ENCODE results near the gene SHISA7. TPM values are rescaled to one million over a fixed set of nuclear protein-coding genes. Genes with fewer than 3 reads are reported as not detected.

Gene SHISA7
- total RNA-seq, 4 donors from 2014 or later = not detected

- in situ Hi-C loops (cut with MboI; ENCODE audit: low sequenced_read_pairs in 4 of 4) = no loop called here
- Histone ChIP-seq H3K27ac (peak overlapping the region in 1 of 4 donors; percentile 35), H3K27me3 (no peaks in the 10 kb centered on the region), H3K9me3 (no peaks in the 10 kb centered on the region), H3K4me1 (peaks cover 12 to 25% of the 10 kb centered on the region in 2 donors), H3K36me3 (peaks cover 0 to 28% of the 10 kb centered on the region in 2 donors), H3K4me3 (no peak overlapping the region)
- intact Hi-C loops (cut with DNase I; ENCODE audit: low total_unique reads) = no loop called here
- no peak for TF ChIP-seq POLR2A (IDR thresholded peaks at IDR 0.05)
- TF ChIP-seq CTCF (IDR thresholded peaks at IDR 0.05 in 4 of 5, conservative IDR thresholded peaks at IDR 0.05 in 1 of 5) = no peak
- ATAC-seq (no peak), DNase-seq (no peak)
These were observed 51.9 kb downstream of the SHISA7 start for GRCh38 chr19:55391191-55391670.

GRCh38 chr19:55390461-55390880, 52.6 kb downstream of the SHISA7 start:
- DNase-seq = no peak
- in situ Hi-C loops (cut with MboI; ENCODE audit: low sequenced_read_pairs in 4 of 4) = no loop called here
- intact Hi-C loops (cut with DNase I; ENCODE audit: low total_unique reads) = no loop called here
- Histone ChIP-seq H3K9me3 (no peaks in the 10 kb centered on the region), H3K4me1 (peaks cover 12 to 25% of the 10 kb centered on the region in 2 donors), H3K4me3 (no peak overlapping the region), H3K27me3 (no peaks in the 10 kb centered on the region), H3K27ac (no peak overlapping the region), H3K36me3 (peaks cover 0 to 28% of the 10 kb centered on the region in 2 donors)
- TF ChIP-seq CTCF (IDR thresholded peaks at IDR 0.05 in 4 of 5, conservative IDR thresholded peaks at IDR 0.05 in 1 of 5) (no peak), POLR2A (IDR thresholded peaks at IDR 0.05) (no peak)
- ATAC-seq = no peak

- Histone ChIP-seq H3K27me3 (no peaks in the 10 kb centered on the region), H3K4me3 (no peak overlapping the region), H3K27ac (no peak overlapping the region), H3K9me3 (no peaks in the 10 kb centered on the region), H3K36me3 (peaks cover 0 to 28% of the 10 kb centered on the region in 2 donors), H3K4me1 (peaks cover 16 to 30% of the 10 kb centered on the region in 2 donors)
- no peak for DNase-seq
- intact Hi-C loops (cut with DNase I; ENCODE audit: low total_unique reads) (loop anchor here (5.0 to 10.0 kb wide), 2 partner anchors 88 to 275 kb away; partner anchors contain the start of genes PPP1R12C and ZNF628), in situ Hi-C loops (cut with MboI; ENCODE audit: low sequenced_read_pairs in 4 of 4) (no loop called here)
- TF ChIP-seq CTCF (IDR thresholded peaks at IDR 0.05 in 4 of 5, conservative IDR thresholded peaks at IDR 0.05 in 1 of 5) (no peak), POLR2A (IDR thresholded peaks at IDR 0.05) (no peak)
- ATAC-seq = no peak
These were observed 53.4 kb downstream of the SHISA7 start for GRCh38 chr19:55389386-55390317.

- Histone ChIP-seq H3K9me3 (no peaks in the 10 kb centered on the region), H3K4me3 (no peak overlapping the region), H3K36me3 (peaks cover 0 to 28% of the 10 kb centered on the region in 2 donors), H3K27me3 (no peaks in the 10 kb centered on the region), H3K27ac (peak overlapping the region in 1 of 4 donors; percentile 90), H3K4me1 (peaks cover 25 to 40% of the 10 kb centered on the region in 2 donors)
- in situ Hi-C loops (cut with MboI; ENCODE audit: low sequenced_read_pairs in 4 of 4) (no loop called here), intact Hi-C loops (cut with DNase I; ENCODE audit: low total_unique reads) (loop anchor here (5.0 to 10.0 kb wide), 2 partner anchors 89 to 273 kb away; partner anchors contain the start of genes PPP1R12C and ZNF628)
- no peak for ATAC-seq
- no peak for DNase-seq
- TF ChIP-seq CTCF (IDR thresholded peaks at IDR 0.05 in 4 of 5, conservative IDR thresholded peaks at IDR 0.05 in 1 of 5) (no peak), POLR2A (IDR thresholded peaks at IDR 0.05) (no peak)
These were observed 55.2 kb downstream of the SHISA7 start for GRCh38 chr19:55387736-55388497.
